GM18867 (cell line): ENCODE data around the gene AHDC1.
"Not testable (repeated sequence)": the region's sequence is repeated elsewhere in the genome, so short reads cannot be mapped to it uniquely, and the experiment has no call there.

Source experiments
- ATAC-seq: cut with Tn5 transposase; IDR thresholded peaks from one replicate; pipeline ENCODE4 v1.9.1; 2021; ENCODE audit warnings: mild to moderate bottlenecking, moderate library complexity; ENCODE audit not compliant: unreplicated experiment

Gene AHDC1, protein sequence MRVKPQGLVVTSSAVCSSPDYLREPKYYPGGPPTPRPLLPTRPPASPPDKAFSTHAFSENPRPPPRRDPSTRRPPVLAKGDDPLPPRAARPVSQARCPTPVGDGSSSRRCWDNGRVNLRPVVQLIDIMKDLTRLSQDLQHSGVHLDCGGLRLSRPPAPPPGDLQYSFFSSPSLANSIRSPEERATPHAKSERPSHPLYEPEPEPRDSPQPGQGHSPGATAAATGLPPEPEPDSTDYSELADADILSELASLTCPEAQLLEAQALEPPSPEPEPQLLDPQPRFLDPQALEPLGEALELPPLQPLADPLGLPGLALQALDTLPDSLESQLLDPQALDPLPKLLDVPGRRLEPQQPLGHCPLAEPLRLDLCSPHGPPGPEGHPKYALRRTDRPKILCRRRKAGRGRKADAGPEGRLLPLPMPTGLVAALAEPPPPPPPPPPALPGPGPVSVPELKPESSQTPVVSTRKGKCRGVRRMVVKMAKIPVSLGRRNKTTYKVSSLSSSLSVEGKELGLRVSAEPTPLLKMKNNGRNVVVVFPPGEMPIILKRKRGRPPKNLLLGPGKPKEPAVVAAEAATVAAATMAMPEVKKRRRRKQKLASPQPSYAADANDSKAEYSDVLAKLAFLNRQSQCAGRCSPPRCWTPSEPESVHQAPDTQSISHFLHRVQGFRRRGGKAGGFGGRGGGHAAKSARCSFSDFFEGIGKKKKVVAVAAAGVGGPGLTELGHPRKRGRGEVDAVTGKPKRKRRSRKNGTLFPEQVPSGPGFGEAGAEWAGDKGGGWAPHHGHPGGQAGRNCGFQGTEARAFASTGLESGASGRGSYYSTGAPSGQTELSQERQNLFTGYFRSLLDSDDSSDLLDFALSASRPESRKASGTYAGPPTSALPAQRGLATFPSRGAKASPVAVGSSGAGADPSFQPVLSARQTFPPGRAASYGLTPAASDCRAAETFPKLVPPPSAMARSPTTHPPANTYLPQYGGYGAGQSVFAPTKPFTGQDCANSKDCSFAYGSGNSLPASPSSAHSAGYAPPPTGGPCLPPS (N-terminal part only)

DNA sequence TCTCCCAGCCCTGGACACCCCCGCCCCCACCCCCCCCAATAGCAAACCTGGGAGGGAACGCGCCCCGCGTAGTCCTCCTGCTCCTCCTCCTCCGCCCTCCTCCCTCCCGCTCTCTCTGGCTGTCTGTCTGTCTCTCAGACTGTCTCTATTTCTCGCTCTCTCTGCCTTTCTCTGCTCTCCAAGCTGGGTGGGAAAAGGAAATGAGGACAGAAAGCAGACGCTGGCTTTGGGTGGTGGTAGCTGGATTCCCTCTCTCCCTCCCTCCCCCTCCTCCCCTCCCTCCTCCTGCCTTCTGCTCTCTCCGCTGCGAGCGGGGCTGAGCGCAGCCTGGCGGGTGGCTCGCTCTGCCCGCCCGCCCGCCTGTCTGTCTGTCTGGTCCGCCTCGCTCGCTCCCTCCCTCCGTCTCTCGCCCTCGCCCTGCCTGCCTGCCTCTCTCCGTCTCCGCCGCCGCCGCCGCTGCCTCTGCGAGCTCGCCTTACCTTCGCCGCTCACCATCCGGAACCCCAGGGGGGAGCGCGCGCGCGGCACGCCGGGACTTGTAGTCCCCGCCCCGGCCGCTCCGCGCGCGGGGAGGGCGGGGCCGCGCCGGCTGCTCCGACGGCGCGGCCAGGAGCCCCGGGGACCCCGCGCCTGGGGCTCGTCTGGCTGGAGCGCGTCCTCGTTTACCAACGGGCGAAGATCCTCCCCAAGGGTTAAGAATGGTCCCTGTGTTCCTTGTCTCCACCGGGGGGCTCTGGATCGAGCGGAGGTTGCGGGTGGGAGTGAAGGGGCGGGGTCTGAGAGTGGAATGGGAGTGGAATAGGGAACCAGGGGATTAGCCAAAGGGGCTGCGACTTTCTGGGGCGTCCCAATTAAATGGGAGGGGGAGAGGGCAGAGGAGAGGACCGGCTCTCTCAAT, at the start of gene AHDC1:
AHDC1 (minus strand) TSS at position 464 of the 898 bp plus-strand sequence. CDS start 52,029 bp downstream, outside the sequence.
- ATAC-seq: peak; percentile 51

DNA sequence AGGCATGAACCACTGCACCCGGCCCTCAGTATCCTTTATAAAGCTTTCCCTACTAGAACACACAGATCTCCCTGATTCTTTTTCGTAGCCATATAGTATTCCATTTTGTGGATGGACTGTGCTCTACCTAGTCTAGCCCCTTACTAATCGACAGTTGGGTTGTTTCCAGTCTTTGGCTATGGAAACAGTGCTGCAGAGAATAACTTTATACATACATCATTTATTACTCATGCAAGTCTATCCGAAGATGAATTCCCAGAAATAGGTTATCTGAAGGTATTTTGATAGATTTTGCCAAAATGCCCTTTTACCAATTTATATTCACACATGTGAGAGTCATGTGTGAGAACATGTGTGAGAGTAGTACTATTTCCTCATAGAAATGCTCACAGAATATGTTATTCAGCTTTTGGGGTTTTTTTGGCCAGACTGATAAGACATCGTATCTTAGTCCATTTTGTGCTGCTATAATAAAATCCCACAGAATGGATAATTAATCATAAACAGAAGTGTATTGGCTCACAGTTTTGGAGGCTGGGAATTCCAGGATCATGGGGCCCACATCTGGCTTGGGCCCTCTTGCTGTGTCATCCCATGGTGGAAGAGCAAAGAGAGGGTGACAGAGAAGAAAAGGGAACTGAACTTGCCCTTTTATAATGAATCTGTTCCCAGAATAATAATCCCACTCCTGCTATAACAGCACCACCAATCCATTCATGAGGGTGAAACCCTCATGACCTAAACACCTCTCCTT, 48.3 kb upstream of the AHDC1 start:
- no peak for ATAC-seq

DNA sequence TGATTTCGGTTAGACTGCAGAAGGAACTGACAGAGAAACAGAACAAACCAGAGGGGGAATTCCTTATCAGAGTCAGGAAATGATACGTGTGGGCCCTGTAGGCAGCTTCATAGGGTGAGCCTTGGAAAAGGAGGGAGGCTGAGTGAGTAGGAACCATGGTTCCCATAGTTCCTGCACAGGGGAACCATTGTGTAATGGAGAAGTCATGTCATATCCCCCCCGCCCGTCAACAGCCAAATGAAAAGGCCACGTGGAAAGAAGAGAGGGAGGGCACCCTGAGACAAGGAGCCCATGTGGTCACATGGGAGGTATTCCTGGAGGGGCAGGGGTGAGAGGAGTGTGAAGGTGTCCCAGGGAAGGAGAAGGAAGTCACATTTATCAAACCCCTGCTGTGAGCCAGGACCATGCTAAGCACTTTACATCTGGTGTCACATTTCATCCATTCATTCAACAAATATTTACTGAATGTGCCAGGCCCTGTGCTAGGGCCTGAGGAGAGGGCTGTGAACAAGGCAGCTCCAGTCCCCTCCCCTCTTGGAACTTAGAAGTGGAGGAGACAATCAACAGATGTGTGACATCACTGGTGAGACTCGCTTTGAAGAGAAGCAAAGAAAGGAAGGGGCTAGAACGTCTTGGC, 46.7 kb upstream of the AHDC1 start:
- ATAC-seq: no peak

DNA sequence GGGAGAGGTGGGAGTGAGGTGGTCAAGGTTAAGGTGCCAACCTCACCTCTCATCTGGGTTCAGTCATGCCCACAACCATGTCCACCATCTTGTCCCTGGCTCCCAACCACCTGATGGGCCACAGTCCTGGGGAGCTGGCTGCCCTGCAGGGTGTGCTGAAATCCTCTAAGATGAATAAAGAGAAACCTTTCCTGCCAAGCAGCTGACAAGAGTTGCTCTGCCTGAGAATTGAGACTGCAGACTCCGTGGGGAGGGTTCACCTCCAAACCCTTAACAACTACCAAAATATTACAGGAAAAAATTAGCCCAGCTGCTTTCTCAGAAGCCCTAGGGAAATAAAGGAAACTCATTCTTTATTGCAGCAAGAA, 46.2 kb upstream of the AHDC1 start:
- no peak for ATAC-seq

DNA sequence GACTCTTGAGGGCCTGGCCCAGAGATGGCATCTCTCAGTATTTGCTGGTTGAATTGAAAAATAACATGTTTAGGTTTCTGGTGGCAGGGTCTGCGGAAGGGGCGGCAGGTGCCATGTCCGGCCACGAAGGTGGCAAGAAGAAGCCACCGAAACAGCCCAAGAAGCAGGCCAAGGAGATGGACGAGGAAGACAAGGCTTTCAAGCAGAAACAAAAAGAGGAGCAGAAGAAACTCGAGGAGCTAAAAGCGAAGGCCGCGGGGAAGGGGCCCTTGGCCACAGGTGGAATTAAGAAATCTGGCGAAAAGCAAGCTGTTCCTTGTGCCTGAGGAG, 45.3 kb upstream of the AHDC1 start:
- no peak for ATAC-seq

DNA sequence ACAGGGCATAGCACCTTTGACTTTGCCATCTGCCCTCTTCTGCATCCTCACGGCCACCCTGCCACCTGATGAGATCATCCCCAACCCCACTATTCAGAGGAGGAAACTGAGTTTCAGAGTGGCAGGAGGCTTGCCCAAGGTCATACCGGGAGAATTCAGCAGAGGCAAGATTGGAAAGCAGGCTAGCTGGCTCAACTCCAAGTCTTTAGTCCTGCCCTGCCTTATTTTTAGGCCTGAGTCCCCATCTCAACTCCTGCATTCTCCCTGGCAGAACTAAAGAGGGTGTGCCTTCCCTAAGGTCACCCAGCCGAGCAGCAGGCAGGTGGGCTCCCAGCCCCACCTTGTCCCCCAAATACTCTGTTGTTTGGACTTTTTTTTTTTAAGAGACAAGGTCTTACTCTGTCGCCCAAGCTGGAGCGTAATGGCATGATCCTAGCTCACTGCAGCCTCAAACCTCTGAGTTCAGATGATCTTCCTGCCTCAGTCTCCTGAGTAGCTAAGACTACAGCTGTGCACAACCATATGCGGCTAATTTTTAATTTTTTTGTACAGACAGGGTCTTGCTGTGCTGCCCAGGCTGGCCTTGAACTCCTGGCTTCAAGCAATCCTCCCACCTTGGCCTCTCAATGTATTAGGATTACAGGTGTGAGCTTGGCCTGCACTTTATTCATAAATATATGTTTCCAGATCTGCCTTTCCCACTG, 44.8 kb upstream of the AHDC1 start:
- ATAC-seq: no peak

DNA sequence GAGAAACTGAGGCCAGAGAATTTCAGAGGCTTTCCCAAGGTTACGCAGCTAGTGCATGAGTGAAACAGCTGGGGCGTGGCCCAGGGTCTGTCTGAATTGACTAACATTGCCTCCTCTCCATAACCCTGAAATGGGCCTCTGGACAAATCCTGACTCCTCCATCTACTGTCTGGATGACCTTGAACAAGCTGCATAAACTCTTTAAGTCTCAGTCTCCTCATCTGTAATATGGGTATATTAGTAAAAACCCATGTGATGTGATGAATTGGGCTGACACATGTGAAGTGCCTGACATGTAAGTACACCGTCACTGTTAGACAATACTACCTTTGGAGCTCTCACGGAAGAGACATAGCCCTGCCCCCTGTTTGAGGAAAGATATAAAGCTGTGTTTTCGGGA, 43.4 kb upstream of the AHDC1 start:
- ATAC-seq: no peak

DNA sequence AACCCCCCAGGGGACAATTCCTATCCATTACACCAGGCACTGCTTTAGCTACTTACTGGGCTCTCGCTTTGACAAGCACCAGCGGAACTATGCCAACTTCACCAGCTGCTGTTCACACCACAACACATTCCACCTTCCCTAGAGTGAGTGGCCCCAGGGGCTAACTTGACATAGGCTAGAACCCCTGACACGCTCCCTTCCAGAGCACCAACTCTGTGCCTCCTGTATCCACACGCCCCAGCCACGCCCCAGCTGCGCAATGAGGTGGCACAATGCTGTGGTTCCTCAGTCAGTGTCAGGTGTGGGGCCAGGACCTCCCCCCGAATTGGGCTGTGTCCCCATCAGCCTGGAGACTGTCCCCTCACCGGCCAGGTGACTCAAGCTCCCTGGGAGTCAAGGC, 42.7 kb upstream of the AHDC1 start:
- no peak for ATAC-seq

DNA sequence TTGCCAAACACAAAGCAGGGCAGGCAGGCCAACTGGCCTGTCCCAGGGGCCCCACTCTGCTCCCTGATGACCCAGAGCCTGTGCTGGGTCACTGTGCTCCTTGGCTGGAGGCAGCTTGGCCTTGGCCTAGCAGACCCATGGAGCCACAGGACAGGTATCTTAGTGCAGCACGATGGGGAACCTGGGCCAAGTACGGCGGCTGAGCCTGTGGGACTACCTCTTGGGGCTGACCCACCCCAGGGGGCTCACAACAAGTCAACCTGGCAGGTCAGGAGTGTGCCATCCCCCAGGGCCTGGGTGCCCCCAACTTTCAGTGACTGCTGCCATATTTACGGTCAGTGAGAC, 41.1 kb upstream of the AHDC1 start:
- no peak for ATAC-seq

DNA sequence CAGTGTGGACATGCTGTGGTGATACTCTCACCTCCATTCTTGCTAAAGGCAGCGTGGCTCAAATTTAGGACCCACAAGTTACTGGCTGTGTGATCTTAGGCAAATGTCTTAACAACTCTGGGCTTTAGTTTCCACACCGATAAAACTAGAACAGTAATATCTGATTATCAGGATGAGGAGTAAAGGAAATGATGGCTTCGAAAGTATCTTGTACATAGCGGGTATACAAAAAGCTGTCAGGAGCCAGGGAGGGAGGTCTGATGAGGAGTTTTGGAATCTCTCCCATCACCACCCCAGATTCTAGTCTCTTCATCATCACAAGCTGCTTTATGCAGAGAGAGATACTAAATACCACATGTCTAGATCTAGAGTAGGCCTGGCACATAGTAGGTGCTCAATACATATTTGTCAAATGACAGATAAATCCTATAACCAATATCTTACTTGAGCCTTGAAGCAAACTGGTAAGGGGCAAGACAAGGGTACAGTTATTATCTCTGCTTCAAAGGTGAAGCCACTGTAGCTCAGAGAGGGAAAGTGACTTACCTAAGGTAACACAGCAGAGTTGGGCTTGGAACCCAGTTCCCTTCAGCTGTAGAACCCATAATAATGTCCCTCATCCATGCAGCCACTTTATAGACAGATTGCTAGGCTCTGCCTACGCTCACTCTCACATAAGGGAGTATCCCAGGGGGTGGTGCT, 40.6 kb upstream of the AHDC1 start:
- no peak for ATAC-seq

DNA sequence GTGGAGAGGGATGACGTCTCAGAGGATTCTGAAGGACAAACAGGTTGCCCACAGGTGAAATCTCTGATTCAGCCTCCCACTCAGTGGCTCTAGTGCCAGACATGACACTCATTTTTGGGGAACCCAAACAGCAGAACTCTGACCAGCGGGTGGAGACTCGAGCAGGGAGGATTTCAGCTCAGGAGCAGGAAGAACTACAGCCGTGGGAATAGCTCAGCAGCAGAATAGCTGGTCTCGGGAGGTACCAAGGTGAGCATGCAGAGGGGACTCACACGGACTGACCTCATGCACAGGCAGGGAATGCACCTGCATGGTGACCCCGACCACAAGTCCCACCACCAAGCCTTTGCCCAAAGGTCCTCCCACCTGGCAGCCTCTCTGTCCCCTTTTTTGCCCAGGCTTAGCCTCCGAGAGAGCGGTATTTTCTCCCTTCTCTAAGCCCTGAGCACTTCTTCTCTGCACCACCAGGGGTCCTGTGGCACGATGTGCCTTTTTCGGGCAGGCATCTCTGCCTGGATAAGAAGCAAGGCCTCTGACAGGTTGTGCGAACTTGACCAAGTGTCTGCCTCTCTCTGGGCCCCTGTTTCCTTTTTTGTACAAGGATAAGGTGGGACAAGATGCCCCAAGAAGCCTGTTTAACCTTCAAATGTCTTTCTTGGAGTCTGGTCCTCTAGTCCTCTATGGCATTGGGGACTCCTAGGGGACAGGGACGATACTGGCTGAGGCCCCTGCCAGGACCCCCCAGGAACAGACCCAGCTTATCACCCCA, 39.8 kb upstream of the AHDC1 start:
- no peak for ATAC-seq

DNA sequence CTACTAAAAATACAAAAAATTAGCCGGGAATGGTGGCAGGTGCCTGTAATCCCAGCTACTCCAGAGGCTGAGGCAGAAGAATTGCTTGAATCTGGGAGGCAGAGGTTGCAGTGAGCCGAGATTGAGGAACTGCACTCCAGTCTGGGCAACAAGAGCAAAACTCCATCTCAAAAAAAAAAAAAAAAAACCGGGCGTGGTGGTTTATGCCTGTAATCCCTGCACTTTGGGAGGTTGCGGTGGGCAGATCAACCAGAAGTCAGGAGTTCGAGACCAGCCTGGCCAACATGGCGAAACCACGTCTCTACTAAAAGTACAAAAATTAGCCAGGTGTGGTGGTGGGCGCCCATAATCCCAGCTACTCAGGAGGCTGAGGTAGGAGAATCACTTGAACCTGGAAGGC, 36.6 kb upstream of the AHDC1 start:
- not testable (repeated sequence) for ATAC-seq

DNA sequence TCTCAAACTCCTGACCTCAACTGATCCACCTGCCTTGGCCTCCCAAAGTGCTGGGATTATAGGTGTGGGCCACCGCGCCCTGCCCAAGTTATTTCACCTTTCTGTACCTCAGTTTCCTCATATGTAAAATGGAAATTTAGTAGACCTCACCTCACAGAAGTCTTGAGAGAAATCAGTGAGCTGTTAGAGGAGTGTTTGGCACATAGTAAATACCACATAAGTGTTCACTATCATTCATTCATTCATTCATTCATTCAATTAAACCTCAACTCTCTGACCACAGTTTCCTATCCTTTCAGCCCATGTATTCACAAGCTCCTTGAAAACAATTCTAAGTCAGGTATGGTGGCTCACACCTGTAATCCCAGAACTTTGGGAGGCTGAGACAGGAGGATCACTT, 34.9 kb upstream of the AHDC1 start:
- no peak for ATAC-seq

DNA sequence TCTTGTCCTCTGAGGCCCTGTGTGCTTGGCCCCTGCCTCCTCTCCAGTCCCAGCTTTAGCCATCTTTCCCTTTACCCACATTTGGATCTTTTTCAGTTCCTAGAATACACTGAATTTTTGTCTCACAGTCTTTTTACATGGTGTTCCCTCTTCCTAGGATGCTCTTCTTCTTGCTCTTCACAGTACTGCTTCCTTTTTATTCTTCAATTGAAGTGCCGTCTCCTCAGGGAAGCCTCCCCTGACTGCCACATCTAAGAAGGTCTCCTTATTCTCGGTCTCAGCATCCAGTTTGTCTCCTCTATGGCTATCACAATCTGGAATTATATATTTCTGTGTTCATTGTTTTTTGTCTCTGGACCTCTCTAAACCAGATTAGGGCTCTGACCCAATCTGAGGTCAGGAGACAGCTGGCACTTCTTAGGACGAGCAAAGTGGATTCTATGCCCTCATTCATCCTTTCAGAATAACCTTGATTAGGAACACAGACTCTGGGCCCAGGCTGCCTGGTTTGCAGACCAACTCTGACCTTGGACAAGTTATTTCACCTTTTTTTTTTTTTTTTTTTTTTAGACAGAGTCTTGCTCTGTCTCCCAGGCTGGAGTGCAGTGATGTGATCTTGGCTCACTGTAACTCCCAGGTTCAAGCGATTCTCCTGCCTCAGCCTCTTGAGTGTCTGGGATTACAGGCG, 34.2 kb upstream of the AHDC1 start:
- no peak for ATAC-seq

DNA sequence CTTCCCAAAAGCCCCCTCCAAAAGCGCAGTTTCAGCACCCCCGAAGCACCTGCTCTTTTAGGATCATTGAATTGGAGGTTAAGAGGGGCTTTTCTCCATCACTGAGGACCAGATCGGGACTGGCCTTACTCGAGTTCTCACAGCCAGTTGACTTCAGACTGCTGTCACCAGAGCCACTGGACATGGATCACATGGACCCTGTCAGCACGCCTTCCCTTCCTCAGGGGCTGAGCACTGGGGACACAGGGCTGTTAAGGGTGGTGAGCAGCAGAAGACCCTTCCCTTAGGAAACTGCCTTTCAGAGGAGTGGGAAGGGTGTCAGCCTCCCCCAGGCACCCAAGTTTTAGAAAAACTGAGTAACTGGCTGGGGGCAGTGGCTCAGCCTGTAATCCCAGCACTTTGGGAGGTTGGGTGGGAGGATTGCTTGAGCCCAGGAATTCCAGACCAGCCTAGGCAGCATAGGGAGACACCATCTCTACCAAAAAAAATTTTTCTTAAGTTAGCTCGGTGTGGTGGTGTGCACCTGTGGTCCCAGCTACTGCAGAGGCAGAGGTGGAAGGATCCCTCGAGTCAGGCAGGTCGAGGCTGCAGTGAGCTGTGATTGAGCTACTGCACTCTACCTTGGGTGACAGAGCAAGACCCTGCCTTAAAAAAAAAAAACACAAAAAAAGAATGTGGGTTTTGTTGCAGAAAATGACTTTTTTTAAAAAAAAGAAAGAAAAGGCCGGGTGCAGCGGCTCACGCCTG, 31.6 kb upstream of the AHDC1 start:
- no peak for ATAC-seq

DNA sequence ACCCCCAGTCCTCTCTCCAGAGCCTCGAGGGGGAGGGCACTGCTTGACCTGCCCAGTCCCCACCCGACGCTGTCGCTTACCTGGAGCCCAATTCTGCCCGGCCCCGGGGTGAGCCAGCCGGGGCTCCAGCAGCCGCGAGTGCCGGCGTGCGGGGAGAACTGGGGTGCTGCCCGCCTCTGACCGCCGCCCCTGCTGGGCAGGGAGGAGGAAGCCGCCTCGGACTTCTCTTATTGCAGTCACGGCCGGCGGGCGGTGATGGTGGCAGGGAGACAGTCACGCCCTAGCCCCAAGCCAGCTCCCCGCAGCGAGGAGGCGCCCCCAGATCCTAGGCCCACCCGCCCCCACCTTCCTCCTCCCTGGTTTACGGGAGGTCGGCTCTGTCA, 31.0 kb upstream of the AHDC1 start, which contains the start of gene FGR:
FGR (minus strand) TSS at position 201 of the 383 bp plus-strand sequence. CDS start 11,269 bp downstream, outside the sequence.
- ATAC-seq: no peak
